Breast epithelium (tissue), 4 donors: ENCODE results near the gene SPINK5. TPM values are rescaled to one million over a fixed set of nuclear protein-coding genes. Genes with fewer than 3 reads are reported as not detected.

Experiments
- DNase-seq, 2 donors: peaks; one replicate each; pipeline ENCODE4 v3.0.0-alpha.2; 2019; ENCODE audit warnings: low spot score in 2 of 2
- H3K27ac ChIP-seq, 2 donors: fragments of 200-600 bp; sonication (generic) in 1 of 2; one replicate each; pipeline ENCODE4 v1.5.1; 2016 to 2019; ENCODE audit warnings: mild to moderate bottlenecking in 1 of 2
- H3K27me3 ChIP-seq, 2 donors: fragments of 200-600 bp; sonication (generic) in 1 of 2; one replicate each; pipeline versions ENCODE4 v1.5.1 to v1.6.0; 2017 to 2019; ENCODE audit warnings: control low read depth in 1 of 2, mild to moderate bottlenecking in 1 of 2
- H3K36me3 ChIP-seq: fragments of 200-600 bp; one replicate; pipeline ENCODE4 v1.5.1; 2019
- H3K4me1 ChIP-seq, 2 donors: fragments of 200-600 bp; sonication (generic); one replicate each; pipeline ENCODE4 v1.5.1; 2016 to 2019; ENCODE audit warnings: control low read depth in 1 of 2
- H3K4me3 ChIP-seq, 3 donors: fragments of 200-600 bp; sonication (generic); 1 replicate in 2 of 3; 2 replicates in 1 of 3; pipeline ENCODE4 v1.5.1; 2016 to 2019; ENCODE audit warnings: mild to moderate bottlenecking in 3 of 3, moderate library complexity in 2 of 3
- H3K9me3 ChIP-seq, 2 donors: fragments of 200-600 bp; sonication (generic) in 1 of 2; one replicate each; pipeline ENCODE4 v1.5.1; 2016 to 2019; ENCODE audit warnings: control low read depth in 1 of 2
- CTCF ChIP-seq, 3 donors: fragments of 450-650 bp; IDR thresholded peaks; one replicate each; pipeline ENCODE4 v1.5.1; 2016 to 2017; ENCODE audit warnings: antibody characterized with exemption in 3 of 3, mild to moderate bottlenecking in 3 of 3, moderate library complexity in 3 of 3
- POLR2A ChIP-seq: fragments of 450-650 bp; IDR thresholded peaks from one replicate; pipeline ENCODE4 v1.6.1; 2016; ENCODE audit warnings: antibody characterized with exemption, mild to moderate bottlenecking, moderate library complexity
- POLR2AphosphoS5 ChIP-seq, 3 donors: sonication (generic); formaldehyde crosslinking; IDR thresholded peaks; one replicate each; pipeline ENCODE4 v1.6.1; 2017; ENCODE audit warnings: antibody characterized with exemption in 3 of 3
- intact Hi-C: fragments of 100-400 bp; cut with DNase I; formaldehyde crosslinking; loops from one replicate; pipeline ENCODE4 v1.15.1; 2023; ENCODE audit warnings: low total_unique reads
- total RNA-seq, 3 donors: library from RNA; depleted of rRNA; stranded (reverse); fragments of >200 nt; gene quantifications; one replicate each; pipeline ENCODE4 v1.1.0, GENCODE V29; 2016

Gene SPINK5
- total RNA-seq, 3 donors from 2014 or later: under 0.01 to 0.16 TPM; not detected in 1

- no peaks in the 10 kb centered on the region for H3K4me1 ChIP-seq
- H3K27ac ChIP-seq: no peak overlapping the region
- peaks cover 4 to 12% of the 10 kb centered on the region in 2 donors for H3K9me3 ChIP-seq
- DNase-seq: no peak
- no peak overlapping the region for H3K4me3 ChIP-seq
- intact Hi-C loops: no loop called here
- no peaks in the 10 kb centered on the region for H3K36me3 ChIP-seq
- H3K27me3 ChIP-seq: no peaks in the 10 kb centered on the region
- TF ChIP-seq POLR2AphosphoS5 (IDR thresholded peaks at IDR 0.05): no peak
- TF ChIP-seq CTCF (IDR thresholded peaks at IDR 0.05): no peak
- no peak for TF ChIP-seq POLR2A
Observed at GRCh38 chr5:148060881-148061280, 2.9 kb upstream of the SPINK5 start.

GRCh38 chr5:148070621-148071020, 6.8 kb downstream of the SPINK5 start:
- Histone ChIP-seq H3K9me3 (no peaks in the 10 kb centered on the region), H3K36me3 (no peaks in the 10 kb centered on the region), H3K4me1 (no peaks in the 10 kb centered on the region), H3K27me3 (no peaks in the 10 kb centered on the region), H3K27ac (no peak overlapping the region), H3K4me3 (no peak overlapping the region)
- DNase-seq: no peak
- no peak for TF ChIP-seq POLR2A
- no peak for TF ChIP-seq CTCF (IDR thresholded peaks at IDR 0.05)
- no peak for TF ChIP-seq POLR2AphosphoS5 (IDR thresholded peaks at IDR 0.05)
- intact Hi-C loops: no loop called here

- TF ChIP-seq POLR2AphosphoS5 (IDR thresholded peaks at IDR 0.05) (no peak), CTCF (IDR thresholded peaks at IDR 0.05) (no peak), POLR2A (no peak)
- Histone ChIP-seq H3K4me1 (no peaks in the 10 kb centered on the region), H3K27me3 (no peaks in the 10 kb centered on the region), H3K36me3 (no peaks in the 10 kb centered on the region), H3K27ac (no peak overlapping the region), H3K9me3 (peaks cover 0 to 15% of the 10 kb centered on the region in 2 donors), H3K4me3 (no peak overlapping the region)
- no peak for DNase-seq
- intact Hi-C loops: no loop called here
Observed at GRCh38 chr5:148072207-148072606, 8.4 kb downstream of the SPINK5 start.

GRCh38 chr5:148075529-148075928, 11.7 kb downstream of the SPINK5 start:
- Histone ChIP-seq H3K9me3 (peaks cover 0 to 18% of the 10 kb centered on the region in 2 donors), H3K4me3 (no peak overlapping the region), H3K27ac (no peak overlapping the region), H3K4me1 (no peaks in the 10 kb centered on the region), H3K36me3 (no peaks in the 10 kb centered on the region), H3K27me3 (no peaks in the 10 kb centered on the region)
- no peak for TF ChIP-seq CTCF (IDR thresholded peaks at IDR 0.05)
- TF ChIP-seq POLR2AphosphoS5 (IDR thresholded peaks at IDR 0.05): no peak
- TF ChIP-seq POLR2A: no peak
- DNase-seq: no peak
- intact Hi-C loops: no loop called here

- intact Hi-C loops: no loop called here
- H3K4me1 ChIP-seq: no peaks in the 10 kb centered on the region
- H3K9me3 ChIP-seq: peaks cover 0 to 8% of the 10 kb centered on the region in 2 donors
- H3K4me3 ChIP-seq: no peak overlapping the region
- TF ChIP-seq CTCF (IDR thresholded peaks at IDR 0.05): no peak
- TF ChIP-seq POLR2A: no peak
- TF ChIP-seq POLR2AphosphoS5 (IDR thresholded peaks at IDR 0.05): no peak
- H3K27me3 ChIP-seq: no peaks in the 10 kb centered on the region
- H3K27ac ChIP-seq: no peak overlapping the region
- DNase-seq: no peak
- H3K36me3 ChIP-seq: no peaks in the 10 kb centered on the region
Observed at GRCh38 chr5:148083203-148083602, 19.4 kb downstream of the SPINK5 start.
